Activated CD8-positive, alpha-beta memory T cell treated with anti-CD3 and anti-CD28 coated beads, Interleukin-2, amount 50 U/mL, for 24 hours (primary cell): Measurements from ENCODE around the gene FPGS.
"Not testable (repeated sequence)": the region's sequence is repeated elsewhere in the genome, so short reads cannot be mapped to it uniquely, and the experiment has no call there.

Experiments used
- DNase-seq: peaks from one replicate; pipeline ENCODE4 v3.0.0-alpha.2; 2020; ENCODE audit errors: extremely low read depth

FPGS gene

GRCh38 chr9:127812936-127813675 is 10.4 kb downstream of the FPGS start:
- no peak for DNase-seq

GRCh38 chr9:127813686-127814226 is 11.1 kb downstream of the FPGS start:
- DNase-seq = no peak

- DNase-seq = no peak
Observed at GRCh38 chr9:127814619-127815511, 12.2 kb downstream of the FPGS start.

GRCh38 chr9:127815512-127816361 is 13.1 kb downstream of the FPGS start:
- DNase-seq = no peak

DNA sequence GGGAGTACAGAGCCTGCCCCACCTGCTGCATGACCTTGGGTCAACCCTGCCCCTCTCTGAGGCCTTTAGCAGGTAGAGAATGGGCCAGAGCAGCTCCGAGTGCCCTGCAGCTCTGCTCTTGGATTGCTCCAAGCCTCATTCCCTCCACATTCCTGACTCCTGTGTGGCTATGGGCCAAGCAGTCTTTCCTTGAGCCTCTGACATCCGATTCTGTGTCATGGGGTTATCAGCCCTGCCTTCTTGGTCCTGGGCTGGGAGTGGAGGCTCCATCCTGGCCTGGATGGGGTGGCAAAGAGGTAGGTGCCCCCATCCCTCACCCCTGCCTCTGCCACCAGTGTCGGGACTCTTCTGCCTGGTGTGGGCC is 13.7 kb downstream of the FPGS start:
- DNase-seq = no peak

DNA sequence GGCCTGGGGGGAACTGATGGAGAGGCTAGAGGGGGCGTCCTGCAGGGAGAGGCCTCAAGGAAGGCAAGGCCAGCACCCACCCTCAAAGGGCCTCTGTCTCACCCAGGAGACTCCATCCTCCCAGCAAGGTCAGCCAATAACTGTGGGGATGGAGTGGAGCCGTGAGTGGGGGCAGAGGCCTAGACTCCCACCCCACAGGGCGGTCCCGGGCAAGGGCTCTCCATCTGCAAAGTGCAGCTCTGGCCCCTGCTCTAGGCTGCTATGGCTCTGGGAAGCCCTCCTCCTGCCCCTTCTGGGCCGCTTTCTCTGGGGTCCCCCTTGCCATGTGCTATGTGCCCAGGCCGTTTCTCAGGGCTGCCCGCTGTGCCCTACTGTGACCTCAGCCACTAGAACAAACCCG is 14.0 kb downstream of the FPGS start:
- no peak for DNase-seq

- DNase-seq = no peak
Observed at GRCh38 chr9:127817881-127818434, 15.3 kb downstream of the FPGS start.

GRCh38 chr9:127818574-127818973 is 15.9 kb downstream of the FPGS start:
- DNase-seq = no peak

GRCh38 chr9:127822108-127822507 is 19.4 kb downstream of the FPGS start:
- DNase-seq = no peak

DNA sequence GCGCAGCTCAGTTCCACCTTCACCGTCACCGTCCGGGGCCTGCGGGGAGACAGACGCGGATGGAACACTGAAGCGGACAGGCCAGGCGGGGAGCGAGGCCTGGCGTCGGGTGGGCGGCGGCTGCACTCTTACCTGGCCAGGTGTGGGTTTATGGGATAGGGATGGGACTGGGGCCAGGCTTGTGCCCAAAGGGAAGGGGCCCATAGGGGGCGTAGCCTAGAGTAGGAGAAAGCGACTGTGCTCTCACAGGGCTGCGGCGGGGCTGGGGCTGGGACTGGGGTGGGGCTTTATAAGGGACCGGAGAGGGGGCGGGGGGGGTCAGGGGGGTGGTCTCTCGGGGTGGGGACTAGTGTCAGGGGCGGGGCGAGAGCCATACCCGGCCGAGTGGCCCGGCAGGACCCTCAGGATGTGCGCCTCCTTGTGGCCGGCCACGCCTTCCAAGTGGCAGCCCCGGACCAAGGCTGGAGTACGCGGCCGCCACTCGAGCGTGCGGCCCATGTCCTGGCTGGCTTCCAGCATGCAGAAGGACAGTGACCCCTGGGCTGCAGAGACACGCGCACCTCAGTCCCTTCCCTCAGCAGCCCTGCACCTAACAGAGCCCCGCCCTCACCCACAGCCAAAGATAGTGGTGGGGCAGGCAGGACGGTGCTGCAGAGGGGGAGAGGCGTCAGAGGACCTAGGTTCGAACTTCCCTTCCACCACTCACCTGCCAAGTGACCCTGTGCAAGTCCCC is 22.8 kb downstream of the FPGS start:
- DNase-seq = no peak

DNA sequence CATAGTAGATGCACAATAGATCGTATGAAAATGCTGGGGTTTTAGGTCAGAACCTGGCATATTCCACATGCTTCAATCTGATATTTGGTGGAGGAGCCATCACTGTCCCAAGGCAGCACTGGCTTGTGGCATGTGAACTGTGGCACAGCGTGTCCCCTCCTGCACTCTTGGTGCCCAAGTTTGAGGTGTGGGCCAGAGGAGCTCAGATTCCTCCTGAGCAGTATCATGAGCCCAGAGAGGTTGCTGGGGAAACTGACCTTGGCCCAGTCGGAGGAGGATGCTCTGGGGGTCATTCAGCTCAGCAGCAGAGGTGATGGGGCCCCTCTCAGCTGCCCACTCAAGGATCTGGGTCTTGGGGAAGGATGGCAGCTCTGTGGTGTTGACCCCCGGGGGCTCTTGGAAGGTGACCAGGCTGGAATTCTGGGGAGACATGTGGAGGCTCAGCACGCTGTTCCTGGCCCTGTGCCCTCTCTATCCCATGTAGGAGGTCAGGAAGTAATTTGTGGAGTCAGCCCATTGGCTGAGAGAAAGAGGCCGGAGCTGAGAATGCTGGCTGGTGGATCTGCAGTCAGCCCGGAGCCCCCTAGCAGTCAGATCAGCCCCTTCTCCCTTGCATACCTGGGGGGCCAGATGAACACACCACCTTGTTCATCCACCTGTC is 23.7 kb downstream of the FPGS start:
- no peak for DNase-seq

DNA sequence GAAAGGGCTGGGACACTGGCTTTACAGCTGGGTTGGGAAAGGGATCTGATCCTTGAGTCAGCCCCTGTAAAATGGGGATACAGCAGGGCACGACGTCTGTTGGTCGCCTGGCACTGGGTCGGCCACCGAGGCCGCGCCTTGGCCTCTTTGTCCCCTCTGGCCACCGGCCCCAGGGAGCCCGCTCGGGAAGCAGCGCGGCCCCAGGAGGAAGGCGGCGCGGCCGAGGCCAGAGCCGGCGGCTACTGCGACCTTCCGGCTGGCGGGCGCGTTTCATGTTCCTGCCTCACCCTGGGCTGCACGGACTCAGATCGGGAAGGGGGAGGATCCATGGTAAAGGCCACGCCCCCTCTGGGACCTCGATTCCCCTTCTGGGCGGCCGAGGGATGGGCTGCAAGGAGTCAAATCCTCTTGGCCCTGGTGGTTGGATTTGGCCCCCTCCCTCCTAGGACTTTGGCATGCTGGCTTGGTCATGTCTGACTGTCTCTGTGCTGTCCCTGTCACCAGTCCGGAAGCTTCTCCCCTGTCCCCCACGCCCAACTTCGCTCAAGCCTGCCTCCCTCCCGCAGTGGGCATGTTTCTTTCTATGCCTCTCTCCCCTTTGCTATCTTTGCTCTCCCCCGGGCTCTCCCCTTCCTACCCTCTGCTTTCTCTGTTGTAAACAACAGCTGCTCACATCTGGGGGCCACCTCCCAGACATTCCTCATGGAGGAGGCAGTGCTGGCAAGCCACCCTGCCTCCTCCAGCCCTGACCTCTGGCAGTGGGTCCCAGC is 25.8 kb downstream of the FPGS start:
- DNase-seq = no peak

DNA sequence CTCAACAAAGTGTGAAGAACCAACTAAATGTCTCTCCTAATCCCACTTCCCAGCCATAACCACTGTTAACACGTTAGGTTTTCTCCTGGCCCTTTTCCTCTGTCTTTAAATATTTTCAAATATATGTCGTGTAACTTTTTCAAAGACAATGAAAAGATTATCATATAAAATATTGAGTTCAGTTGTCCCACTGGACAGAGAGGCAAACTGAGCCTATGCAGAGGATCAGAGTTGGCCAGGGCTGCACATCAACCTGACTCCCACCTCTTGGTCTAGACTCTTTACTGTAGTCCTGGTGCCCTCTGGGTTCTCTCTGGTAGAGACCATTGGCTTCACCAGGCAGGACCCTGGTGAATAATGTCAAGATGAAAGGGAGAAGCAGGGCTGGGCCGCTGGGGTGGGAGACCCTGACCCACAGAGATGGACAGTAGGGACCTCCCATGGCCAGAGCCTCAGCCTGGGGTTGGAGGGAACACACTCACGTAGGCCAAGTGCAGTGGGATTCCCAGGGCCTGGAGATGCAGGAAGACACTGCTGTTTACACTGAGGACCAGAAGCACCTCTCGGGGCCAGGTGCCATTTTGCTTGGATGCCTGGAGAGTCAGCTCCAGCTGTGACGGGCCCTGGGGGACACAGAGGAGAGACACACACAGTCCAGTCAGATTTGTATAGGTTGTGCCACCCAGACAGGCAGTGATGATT is 26.7 kb downstream of the FPGS start:
- no peak for DNase-seq

GRCh38 chr9:127832248-127832647 is 29.6 kb downstream of the FPGS start:
- DNase-seq = no peak

DNA sequence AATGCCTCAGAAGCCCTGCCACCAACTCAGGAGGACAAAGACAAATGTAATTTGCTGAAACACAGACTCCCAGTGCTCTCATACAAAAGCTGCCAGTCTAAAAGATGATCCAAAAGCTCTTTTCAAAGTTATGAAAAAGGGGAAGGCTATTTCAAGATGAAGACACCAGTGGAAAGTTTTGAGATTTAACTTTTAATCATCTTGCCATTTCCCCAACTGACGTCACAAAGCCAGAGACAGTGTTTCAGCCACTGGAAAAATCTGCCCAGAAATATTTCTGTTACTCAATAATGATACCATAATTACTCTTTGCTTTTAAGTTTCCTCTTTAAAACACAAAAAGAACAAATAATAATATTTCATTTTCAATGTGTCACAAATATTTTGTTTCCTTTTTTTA is 30.9 kb downstream of the FPGS start:
- DNase-seq = no peak

DNA sequence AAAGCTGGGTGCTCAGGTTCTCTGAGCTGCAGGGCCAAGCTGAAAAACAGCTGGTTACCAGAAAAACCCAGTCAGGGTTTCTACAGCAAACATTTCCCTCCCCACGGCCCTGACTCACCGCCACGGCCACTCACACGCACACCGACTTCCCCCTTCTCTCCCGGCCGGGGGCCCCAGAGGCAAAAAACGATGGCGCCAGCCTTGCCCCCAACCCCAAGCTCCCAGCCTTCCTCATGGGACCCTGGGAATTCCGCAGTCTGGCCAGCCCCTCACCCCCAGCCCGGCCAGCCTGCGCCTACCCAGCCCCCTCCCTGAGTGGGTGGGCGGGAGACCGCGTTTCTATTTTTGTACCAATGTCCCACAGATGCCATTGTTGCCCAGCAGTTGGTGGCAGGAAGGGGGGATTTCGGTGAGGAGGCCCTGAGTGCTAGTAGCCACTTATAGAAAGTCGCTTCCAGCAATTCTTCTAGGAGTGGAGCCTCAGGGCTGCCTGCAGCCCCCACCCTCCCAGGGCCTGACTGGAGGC is 33.4 kb downstream of the FPGS start:
- no peak for DNase-seq

GRCh38 chr9:127836561-127836960 is 33.9 kb downstream of the FPGS start:
- not testable (repeated sequence) for DNase-seq

GRCh38 chr9:127837346-127837745 is 34.7 kb downstream of the FPGS start:
- DNase-seq = no peak
